ENCODE results near the gene ZNF444.

The ZNF444 gene

GRCh38 chr19:56107626-56108351 is 33.3 kb upstream of the ZNF444 start:
- Histone ChIP-seq H2AFZ (ENCODE audit: low read length, unreplicated experiment) (no peak overlapping the region), H3K79me2 (ENCODE audit: control insufficient read depth, insufficient read depth, low read length, unreplicated experiment) (peaks cover 72% of the 10 kb centered on the region), H3K4me1 (ENCODE audit: control insufficient read depth, insufficient read depth, low read length, unreplicated experiment) (peaks cover 26% of the 10 kb centered on the region), H3K36me3 (ENCODE audit: insufficient read depth, low read length) (no peaks in the 10 kb centered on the region), H3K27ac (ENCODE audit: low read depth, low read length) (no peak overlapping the region), H3K4me3 (ENCODE audit: low read depth, low read length) (no peak overlapping the region), H3K27me3 (ENCODE audit: insufficient read depth, low read length) (no peaks in the 10 kb centered on the region)

GRCh38 chr19:56108447-56109195 is 32.5 kb upstream of the ZNF444 start:
- H3K4me1 ChIP-seq (ENCODE audit: control insufficient read depth, insufficient read depth, low read length, unreplicated experiment), result peaks cover 26% of the 10 kb centered on the region

GRCh38 chr19:56109226-56109625 is 31.9 kb upstream of the ZNF444 start:
- H3K4me1 ChIP-seq (ENCODE audit: control insufficient read depth, insufficient read depth, low read length, unreplicated experiment), result peaks cover 26% of the 10 kb centered on the region
- H3K36me3 ChIP-seq (ENCODE audit: insufficient read depth, low read length), result no peaks in the 10 kb centered on the region
- no peak overlapping the region for H2AFZ ChIP-seq (ENCODE audit: low read length, unreplicated experiment)
- no peaks in the 10 kb centered on the region for H3K27me3 ChIP-seq (ENCODE audit: insufficient read depth, low read length)
- H3K79me2 ChIP-seq (ENCODE audit: control insufficient read depth, insufficient read depth, low read length, unreplicated experiment), result peaks cover 77% of the 10 kb centered on the region
- H3K27ac ChIP-seq (ENCODE audit: low read depth, low read length), result no peak overlapping the region
- H3K4me3 ChIP-seq (ENCODE audit: low read depth, low read length), result no peak overlapping the region

More at GRCh38 chr19:56108447-56109195, 32.5 kb upstream of the ZNF444 start:
- Histone ChIP-seq H2AFZ (ENCODE audit: low read length, unreplicated experiment) (no peak overlapping the region), H3K79me2 (ENCODE audit: control insufficient read depth, insufficient read depth, low read length, unreplicated experiment) (peaks cover 72% of the 10 kb centered on the region), H3K4me3 (ENCODE audit: low read depth, low read length) (no peak overlapping the region), H3K27ac (ENCODE audit: low read depth, low read length) (no peak overlapping the region), H3K36me3 (ENCODE audit: insufficient read depth, low read length) (no peaks in the 10 kb centered on the region), H3K27me3 (ENCODE audit: insufficient read depth, low read length) (no peaks in the 10 kb centered on the region)

GRCh38 chr19:56110515-56111448 is 30.3 kb upstream of the ZNF444 start:
- no peaks in the 10 kb centered on the region for H3K27me3 ChIP-seq (ENCODE audit: insufficient read depth, low read length)
- H3K4me3 ChIP-seq (ENCODE audit: low read depth, low read length), result no peak overlapping the region
- peaks cover 76% of the 10 kb centered on the region for H3K79me2 ChIP-seq (ENCODE audit: control insufficient read depth, insufficient read depth, low read length, unreplicated experiment)
- H2AFZ ChIP-seq (ENCODE audit: low read length, unreplicated experiment), result no peak overlapping the region
- H3K4me1 ChIP-seq (ENCODE audit: control insufficient read depth, insufficient read depth, low read length, unreplicated experiment), result peaks cover 26% of the 10 kb centered on the region
- no peaks in the 10 kb centered on the region for H3K36me3 ChIP-seq (ENCODE audit: insufficient read depth, low read length)
- no peak overlapping the region for H3K27ac ChIP-seq (ENCODE audit: low read depth, low read length)

GRCh38 chr19:56111601-56112312 is 29.3 kb upstream of the ZNF444 start:
- peaks cover 26% of the 10 kb centered on the region for H3K4me1 ChIP-seq (ENCODE audit: control insufficient read depth, insufficient read depth, low read length, unreplicated experiment)

GRCh38 chr19:56112313-56112709 is 28.8 kb upstream of the ZNF444 start:
- H3K27ac ChIP-seq (ENCODE audit: low read depth, low read length), result no peak overlapping the region
- peaks cover 75% of the 10 kb centered on the region for H3K79me2 ChIP-seq (ENCODE audit: control insufficient read depth, insufficient read depth, low read length, unreplicated experiment)
- H3K36me3 ChIP-seq (ENCODE audit: insufficient read depth, low read length), result no peaks in the 10 kb centered on the region
- H3K4me1 ChIP-seq (ENCODE audit: control insufficient read depth, insufficient read depth, low read length, unreplicated experiment), result peaks cover 26% of the 10 kb centered on the region
- H3K4me3 ChIP-seq (ENCODE audit: low read depth, low read length), result no peak overlapping the region
- H3K27me3 ChIP-seq (ENCODE audit: insufficient read depth, low read length), result no peaks in the 10 kb centered on the region
- no peak overlapping the region for H2AFZ ChIP-seq (ENCODE audit: low read length, unreplicated experiment)

More at GRCh38 chr19:56111601-56112312, 29.3 kb upstream of the ZNF444 start:
- Histone ChIP-seq H3K27ac (ENCODE audit: low read depth, low read length) (no peak overlapping the region), H3K79me2 (ENCODE audit: control insufficient read depth, insufficient read depth, low read length, unreplicated experiment) (peaks cover 75% of the 10 kb centered on the region), H3K27me3 (ENCODE audit: insufficient read depth, low read length) (no peaks in the 10 kb centered on the region), H3K4me3 (ENCODE audit: low read depth, low read length) (no peak overlapping the region), H2AFZ (ENCODE audit: low read length, unreplicated experiment) (no peak overlapping the region), H3K36me3 (ENCODE audit: insufficient read depth, low read length) (no peaks in the 10 kb centered on the region)

- no peak overlapping the region for H2AFZ ChIP-seq (ENCODE audit: low read length, unreplicated experiment)
- peaks cover 78% of the 10 kb centered on the region for H3K79me2 ChIP-seq (ENCODE audit: control insufficient read depth, insufficient read depth, low read length, unreplicated experiment)
- peaks cover 26% of the 10 kb centered on the region for H3K4me1 ChIP-seq (ENCODE audit: control insufficient read depth, insufficient read depth, low read length, unreplicated experiment)
- H3K4me3 ChIP-seq (ENCODE audit: low read depth, low read length), result no peak overlapping the region
- no peaks in the 10 kb centered on the region for H3K27me3 ChIP-seq (ENCODE audit: insufficient read depth, low read length)
- H3K36me3 ChIP-seq (ENCODE audit: insufficient read depth, low read length), result no peaks in the 10 kb centered on the region
- H3K27ac ChIP-seq (ENCODE audit: low read depth, low read length), result no peak overlapping the region
These were observed 27.9 kb upstream of the ZNF444 start for GRCh38 chr19:56113074-56113632.

GRCh38 chr19:56114051-56114777 is 26.9 kb upstream of the ZNF444 start:
- no peak overlapping the region for H2AFZ ChIP-seq (ENCODE audit: low read length, unreplicated experiment)
- H3K4me3 ChIP-seq (ENCODE audit: low read depth, low read length), result no peak overlapping the region
- H3K27me3 ChIP-seq (ENCODE audit: insufficient read depth, low read length), result no peaks in the 10 kb centered on the region
- H3K36me3 ChIP-seq (ENCODE audit: insufficient read depth, low read length), result no peaks in the 10 kb centered on the region
- peaks cover 23% of the 10 kb centered on the region for H3K4me1 ChIP-seq (ENCODE audit: control insufficient read depth, insufficient read depth, low read length, unreplicated experiment)
- no peak overlapping the region for H3K27ac ChIP-seq (ENCODE audit: low read depth, low read length)
- H3K79me2 ChIP-seq (ENCODE audit: control insufficient read depth, insufficient read depth, low read length, unreplicated experiment), result peaks cover 78% of the 10 kb centered on the region

GRCh38 chr19:56114778-56115110 is 26.3 kb upstream of the ZNF444 start:
- H3K79me2 ChIP-seq (ENCODE audit: control insufficient read depth, insufficient read depth, low read length, unreplicated experiment), result peaks cover 79% of the 10 kb centered on the region
- peaks cover 24% of the 10 kb centered on the region for H3K4me1 ChIP-seq (ENCODE audit: control insufficient read depth, insufficient read depth, low read length, unreplicated experiment)
- no peaks in the 10 kb centered on the region for H3K27me3 ChIP-seq (ENCODE audit: insufficient read depth, low read length)
- H2AFZ ChIP-seq (ENCODE audit: low read length, unreplicated experiment), result no peak overlapping the region
- no peak overlapping the region for H3K4me3 ChIP-seq (ENCODE audit: low read depth, low read length)
- H3K27ac ChIP-seq (ENCODE audit: low read depth, low read length), result no peak overlapping the region
- no peaks in the 10 kb centered on the region for H3K36me3 ChIP-seq (ENCODE audit: insufficient read depth, low read length)
